ENCODE measurements around the gene AGBL5.

AGBL5 gene

DNA sequence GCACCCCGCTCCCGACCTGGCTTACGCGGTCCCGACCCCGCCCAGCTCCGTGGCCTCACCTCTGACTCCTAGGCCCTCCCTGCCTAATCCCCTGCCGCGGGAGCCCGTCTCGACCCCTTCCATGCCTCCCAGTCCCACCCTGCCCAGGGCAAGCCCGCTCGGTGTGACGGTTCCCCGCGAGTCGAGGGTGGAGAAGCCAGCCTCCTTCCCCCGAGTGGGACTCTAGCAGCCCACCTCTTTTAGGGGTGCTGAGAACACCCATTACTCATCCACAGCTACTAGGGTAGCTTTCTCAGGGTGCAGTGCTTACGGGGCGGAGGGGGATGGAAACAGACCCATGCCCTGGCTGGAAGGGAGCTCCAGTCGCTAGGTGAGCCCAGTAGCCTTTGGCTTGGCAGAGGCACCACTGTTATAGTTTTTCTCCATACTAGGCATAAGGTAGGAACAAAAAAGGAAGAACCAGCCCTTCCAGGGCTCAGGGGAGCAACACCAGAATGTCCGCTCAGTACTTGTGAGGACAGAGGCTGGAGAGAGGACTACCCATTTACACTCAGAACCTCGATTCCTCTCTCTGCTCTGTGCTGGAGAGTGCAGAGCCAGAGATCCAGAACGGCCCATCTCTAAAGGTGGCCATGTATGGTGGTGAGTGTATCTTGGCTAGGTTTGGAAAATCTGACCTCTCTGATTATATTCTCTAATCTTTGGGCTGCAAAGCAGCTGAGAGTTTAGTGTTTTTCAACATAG is 606 bp downstream of the AGBL5 start:
- peak overlapping the region; percentile 89 for H3K4me3 ChIP-seq (ENCODE audit: low read length)
- no peak for DNase-seq (ENCODE audit: low read depth)
- TF ChIP-seq, protein P1, sequence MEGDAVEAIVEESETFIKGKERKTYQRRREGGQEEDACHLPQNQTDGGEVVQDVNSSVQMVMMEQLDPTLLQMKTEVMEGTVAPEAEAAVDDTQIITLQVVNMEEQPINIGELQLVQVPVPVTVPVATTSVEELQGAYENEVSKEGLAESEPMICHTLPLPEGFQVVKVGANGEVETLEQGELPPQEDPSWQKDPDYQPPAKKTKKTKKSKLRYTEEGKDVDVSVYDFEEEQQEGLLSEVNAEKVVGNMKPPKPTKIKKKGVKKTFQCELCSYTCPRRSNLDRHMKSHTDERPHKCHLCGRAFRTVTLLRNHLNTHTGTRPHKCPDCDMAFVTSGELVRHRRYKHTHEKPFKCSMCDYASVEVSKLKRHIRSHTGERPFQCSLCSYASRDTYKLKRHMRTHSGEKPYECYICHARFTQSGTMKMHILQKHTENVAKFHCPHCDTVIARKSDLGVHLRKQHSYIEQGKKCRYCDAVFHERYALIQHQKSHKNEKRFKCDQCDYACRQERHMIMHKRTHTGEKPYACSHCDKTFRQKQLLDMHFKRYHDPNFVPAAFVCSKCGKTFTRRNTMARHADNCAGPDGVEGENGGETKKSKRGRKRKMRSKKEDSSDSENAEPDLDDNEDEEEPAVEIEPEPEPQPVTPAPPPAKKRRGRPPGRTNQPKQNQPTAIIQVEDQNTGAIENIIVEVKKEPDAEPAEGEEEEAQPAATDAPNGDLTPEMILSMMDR (conservative IDR thresholded peaks at IDR 0.05; ENCODE audit: low read length), result no peak

DNA sequence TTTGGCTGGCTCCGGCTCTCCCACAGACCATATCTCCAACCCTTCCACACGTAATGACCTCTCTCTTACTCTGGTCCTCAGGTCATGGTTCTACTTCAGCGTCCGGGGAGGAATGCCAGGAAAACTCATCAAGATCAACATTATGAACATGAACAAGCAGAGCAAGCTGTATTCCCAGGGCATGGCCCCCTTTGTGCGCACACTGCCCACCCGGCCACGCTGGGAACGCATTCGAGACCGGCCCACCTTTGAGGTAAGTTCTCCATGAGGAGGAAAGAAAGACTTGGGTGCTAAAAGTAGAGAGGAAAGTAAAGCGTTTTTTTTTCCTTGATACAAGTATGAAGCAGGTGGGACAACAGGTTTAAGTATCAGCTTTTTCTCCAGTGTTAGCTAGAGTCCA is 1.9 kb downstream of the AGBL5 start:
- TF ChIP-seq, protein P1 (conservative IDR thresholded peaks at IDR 0.05; ENCODE audit: low read length), result no peak
- no peak overlapping the region for H3K4me3 ChIP-seq (ENCODE audit: low read length)
- no peak for DNase-seq (ENCODE audit: low read depth)

DNA sequence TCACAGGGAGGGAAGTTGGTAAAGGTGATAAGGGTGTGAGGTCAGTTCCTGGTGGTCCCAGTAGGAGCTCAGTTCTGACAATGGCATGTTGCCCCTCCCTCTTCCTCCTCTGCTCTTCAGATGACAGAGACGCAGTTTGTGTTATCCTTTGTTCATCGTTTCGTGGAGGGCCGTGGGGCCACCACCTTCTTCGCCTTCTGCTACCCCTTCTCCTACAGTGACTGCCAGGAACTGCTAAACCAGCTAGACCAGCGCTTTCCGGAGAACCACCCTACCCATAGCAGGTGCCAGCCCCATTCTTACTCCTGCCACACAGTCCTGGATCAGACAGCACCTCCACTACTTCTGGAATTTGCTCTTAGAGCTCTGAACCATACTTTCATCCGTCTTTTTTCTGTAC is 2.3 kb downstream of the AGBL5 start:
- TF ChIP-seq, protein P1 (conservative IDR thresholded peaks at IDR 0.05; ENCODE audit: low read length), result no peak
- no peak overlapping the region for H3K4me3 ChIP-seq (ENCODE audit: low read length)
- no peak for DNase-seq (ENCODE audit: low read depth)

DNA sequence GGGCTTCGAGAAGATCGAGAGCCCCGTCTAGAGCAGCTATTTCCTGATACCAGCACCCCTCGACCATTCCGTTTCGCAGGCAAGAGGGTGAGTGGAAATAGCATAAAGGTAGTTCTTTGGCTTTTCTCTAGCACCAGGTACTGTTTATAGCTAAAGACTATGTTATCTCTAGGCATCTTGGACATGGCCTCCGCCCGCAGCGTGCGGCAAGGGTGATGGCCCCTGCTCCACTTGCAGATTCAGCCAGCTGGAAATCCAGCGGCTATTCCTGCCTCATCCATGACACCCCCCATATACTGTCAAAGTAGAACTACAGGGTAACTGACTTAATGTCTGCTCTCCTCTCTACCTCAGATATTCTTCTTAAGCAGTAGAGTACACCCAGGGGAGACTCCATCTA is 3.3 kb downstream of the AGBL5 start:
- TF ChIP-seq, protein P1 (conservative IDR thresholded peaks at IDR 0.05; ENCODE audit: low read length), result no peak
- no peak overlapping the region for H3K4me3 ChIP-seq (ENCODE audit: low read length)
- no peak for DNase-seq (ENCODE audit: low read depth)

GRCh38 chr2:27057184-27057583 is 5.7 kb downstream of the AGBL5 start:
- TF ChIP-seq, protein P1 (conservative IDR thresholded peaks at IDR 0.05; ENCODE audit: low read length), result no peak
- H3K4me3 ChIP-seq (ENCODE audit: low read length), result no peak overlapping the region
- DNase-seq (ENCODE audit: low read depth), result no peak

GRCh38 chr2:27058210-27058609 is 6.7 kb downstream of the AGBL5 start:
- TF ChIP-seq, protein P1 (conservative IDR thresholded peaks at IDR 0.05; ENCODE audit: low read length), result no peak
- H3K4me3 ChIP-seq (ENCODE audit: low read length), result no peak overlapping the region
- no peak for DNase-seq (ENCODE audit: low read depth)

DNA sequence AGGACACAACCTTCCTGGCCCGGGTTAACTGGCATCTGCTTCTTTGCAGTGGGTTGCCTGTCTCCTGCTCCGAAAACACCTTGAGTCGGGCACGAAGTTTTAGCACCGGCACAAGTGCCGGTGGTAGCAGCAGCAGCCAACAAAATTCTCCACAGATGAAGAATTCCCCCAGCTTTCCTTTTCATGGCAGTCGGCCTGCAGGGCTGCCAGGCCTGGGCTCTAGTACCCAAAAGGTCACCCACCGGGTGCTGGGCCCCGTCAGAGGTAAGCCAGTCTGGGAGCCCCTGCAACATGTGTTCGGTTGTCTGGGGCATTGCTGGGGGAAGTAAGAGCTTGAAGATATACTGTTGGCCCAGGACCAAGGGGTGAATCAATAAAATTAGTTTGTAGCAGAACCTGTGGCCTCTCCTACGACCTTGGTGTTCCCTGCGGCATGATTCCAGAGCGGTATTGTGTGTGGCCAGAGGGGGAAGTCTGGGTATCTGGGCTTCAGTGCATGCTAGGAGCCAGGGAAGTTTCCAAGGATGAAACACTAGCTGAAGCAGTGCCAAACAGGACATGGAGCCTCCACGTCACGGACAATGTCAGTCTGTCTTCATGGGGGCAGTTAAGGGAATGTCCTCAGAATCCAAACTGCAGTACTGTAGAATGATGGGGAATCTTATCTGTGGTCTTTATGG is 7.8 kb downstream of the AGBL5 start:
- H3K4me3 ChIP-seq (ENCODE audit: low read length), result no peak overlapping the region
- DNase-seq (ENCODE audit: low read depth), result no peak
- TF ChIP-seq, protein P1 (conservative IDR thresholded peaks at IDR 0.05; ENCODE audit: low read length), result no peak
